Embryonic facial prominence (tissue), 1 donor: Measurements from ENCODE around the gene CD300LB.

Source experiments
- DNase-seq: peaks from one replicate; pipeline ENCODE4 v3.0.0-alpha.2; 2016; ENCODE audit errors: extremely low spot score

CD300LB gene

GRCh38 chr17:74549343-74549742, 18.1 kb upstream of the CD300LB start:
- DNase-seq = no peak

DNA sequence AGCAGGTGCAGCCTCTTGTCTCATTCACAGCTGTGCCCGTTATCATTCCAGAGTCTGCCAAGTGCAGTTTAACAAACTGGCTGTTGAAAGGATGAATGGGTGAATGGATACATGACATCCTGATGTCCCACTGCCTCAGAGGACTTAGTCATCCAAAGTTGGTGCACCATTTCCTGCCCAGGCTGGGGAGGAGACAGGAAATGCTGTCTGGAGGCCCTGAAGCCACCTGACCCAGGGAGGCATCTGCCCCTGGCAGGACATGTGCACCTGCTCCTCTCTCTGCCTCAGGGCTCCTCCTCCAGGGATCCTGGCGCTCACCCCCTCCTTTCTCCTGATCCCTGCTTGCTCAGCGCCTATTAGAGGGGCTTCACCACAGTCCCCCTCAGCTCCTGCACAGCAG, 16.5 kb upstream of the CD300LB start:
- no peak for DNase-seq

GRCh38 chr17:74547264-74547663, 16.0 kb upstream of the CD300LB start:
- DNase-seq = no peak

- DNase-seq = no peak
Observed at GRCh38 chr17:74546586-74546985, 15.3 kb upstream of the CD300LB start.

- no peak for DNase-seq
Observed at GRCh38 chr17:74545843-74546230, 14.6 kb upstream of the CD300LB start, which contains the start of gene CD300C. TSS of gene CD300C (minus strand) at chr17:74546115. CDS start at chr17:74545782, 333 bp downstream.

DNA sequence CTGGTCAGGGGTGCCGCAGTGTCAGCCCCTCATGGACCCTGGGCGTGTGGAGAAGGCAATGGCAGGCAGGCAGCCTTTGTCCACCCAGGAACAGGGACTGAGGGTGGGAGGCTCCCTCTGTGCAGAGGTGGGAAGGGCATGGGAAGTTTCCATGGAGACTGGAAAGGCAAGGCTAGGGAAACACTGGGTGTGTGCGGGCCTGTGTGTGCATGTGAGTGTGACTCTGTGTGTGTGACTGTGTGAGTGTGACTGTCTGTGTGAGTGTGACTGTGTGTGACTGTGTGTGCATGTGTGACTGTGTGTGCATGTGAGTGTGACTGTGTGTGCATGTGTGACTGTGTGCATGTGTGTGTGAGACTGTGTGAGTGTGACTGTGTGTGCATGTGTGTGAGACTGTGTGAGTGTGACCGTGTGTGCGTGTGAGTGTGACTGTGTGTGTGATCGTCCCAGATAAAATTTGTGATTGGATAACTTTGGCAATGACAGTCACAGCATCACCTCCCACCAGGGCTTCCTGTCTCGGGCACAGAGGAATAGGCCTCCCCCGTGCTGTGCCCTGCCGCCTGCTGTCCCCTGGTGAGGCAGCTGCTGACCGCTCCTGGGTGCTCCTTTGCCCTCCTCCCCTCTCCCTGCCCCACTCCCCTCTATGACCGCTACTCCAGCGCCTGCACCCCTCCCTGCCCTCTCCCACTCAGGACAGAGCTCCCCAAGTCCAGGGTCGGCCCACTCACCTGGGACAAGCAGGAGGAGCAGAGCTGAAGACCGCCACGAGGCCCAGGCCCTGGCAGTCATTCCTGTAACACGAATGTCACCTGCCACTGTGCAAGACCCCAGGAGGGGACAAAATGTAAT, 13.9 kb upstream of the CD300LB start:
- no peak for DNase-seq

DNA sequence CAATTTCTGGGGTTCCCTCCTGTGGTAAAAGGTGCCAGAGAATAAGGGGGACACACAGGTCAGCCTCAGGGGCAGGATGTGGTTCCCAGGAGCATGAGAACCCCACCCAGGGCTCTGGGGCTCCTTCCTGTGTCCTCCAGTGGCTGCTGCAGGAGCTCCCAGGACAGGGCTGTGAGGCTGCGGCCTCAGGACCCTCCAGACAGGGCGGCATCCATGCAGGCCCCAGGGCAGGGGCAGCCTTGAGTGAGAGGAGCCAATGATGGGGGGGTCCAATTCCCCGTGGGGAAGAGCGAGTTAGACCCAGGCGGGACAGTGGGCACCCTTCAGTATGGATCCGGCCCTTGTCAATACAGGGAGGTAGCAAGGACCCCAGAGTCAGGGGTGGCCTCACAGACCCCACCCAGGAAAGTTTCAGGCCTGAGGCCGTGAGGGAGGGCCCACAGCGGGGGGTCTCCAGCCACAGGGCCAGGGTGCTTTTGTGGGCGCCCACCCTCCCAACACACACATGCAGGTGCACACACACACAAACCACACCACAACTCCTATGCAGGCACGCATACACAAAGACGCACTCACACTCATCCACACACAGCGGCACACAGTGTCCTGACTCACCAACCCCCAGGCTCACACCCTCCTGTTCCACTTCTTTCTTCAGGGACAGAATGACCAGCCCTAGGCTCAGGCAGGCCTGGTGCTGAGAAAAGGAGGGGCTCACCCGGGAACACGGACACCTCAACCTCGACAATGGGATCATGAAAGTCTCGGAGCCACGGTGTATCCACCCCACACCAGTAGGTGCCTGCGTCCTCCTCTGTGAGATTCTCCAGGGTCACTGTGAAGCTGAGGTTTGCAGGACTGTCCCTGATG, 12.9 kb upstream of the CD300LB start:
- no peak for DNase-seq

DNA sequence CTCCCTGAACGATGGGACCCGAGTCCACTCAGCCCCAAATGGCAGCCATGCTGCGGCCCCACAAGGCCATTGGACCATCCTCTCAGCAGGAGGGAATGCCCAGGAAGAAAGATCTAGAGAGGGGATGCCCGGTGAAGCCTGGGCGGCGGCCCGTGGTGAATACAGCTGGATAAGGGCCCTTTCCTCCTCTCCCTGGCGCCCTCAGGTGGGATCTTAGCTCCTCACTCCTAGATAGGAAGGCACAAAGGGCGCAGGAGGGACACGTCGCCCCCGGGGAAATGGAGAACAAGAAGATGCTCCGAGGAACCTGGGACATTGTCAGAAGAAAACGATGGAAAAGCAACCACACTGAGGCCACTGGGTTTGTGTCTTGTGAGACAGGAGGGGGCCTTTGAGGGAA, 12.1 kb upstream of the CD300LB start:
- no peak for DNase-seq

- DNase-seq = no peak
Observed at GRCh38 chr17:74542727-74543383, 11.6 kb upstream of the CD300LB start.

- no peak for DNase-seq
Observed at GRCh38 chr17:74542166-74542565, 10.9 kb upstream of the CD300LB start.

GRCh38 chr17:74541176-74542111, 10.2 kb upstream of the CD300LB start:
- no peak for DNase-seq

- no peak for DNase-seq
Observed at GRCh38 chr17:74539281-74539820, 8.1 kb upstream of the CD300LB start.

DNA sequence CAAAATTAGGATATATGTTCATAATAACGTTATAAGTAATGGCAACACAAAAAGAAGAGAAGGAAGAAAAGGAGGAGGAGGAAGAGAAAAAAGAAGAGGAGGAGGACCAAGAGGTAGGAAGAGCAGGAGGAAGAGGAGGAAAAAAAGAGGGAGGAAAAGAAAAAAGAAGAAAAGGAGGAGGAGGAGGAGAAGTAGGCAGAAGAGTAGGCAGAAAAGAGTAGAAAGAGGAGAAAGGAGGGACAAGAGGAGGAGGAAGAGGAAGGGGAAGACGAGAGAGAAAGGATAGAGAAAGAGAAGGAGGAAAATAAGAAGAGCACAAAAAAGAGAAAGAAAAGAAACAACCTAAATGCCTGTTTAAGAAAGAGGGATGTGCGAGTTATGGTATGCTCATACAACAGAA, 5.6 kb upstream of the CD300LB start:
- DNase-seq = no peak

- no peak for DNase-seq
Observed at GRCh38 chr17:74532115-74532514, 840 bp upstream of the CD300LB start.

- DNase-seq = no peak
Observed at GRCh38 chr17:74530831-74531150, 484 bp downstream of the CD300LB start.

- DNase-seq = no peak
Observed at GRCh38 chr17:74529243-74529642, 2.0 kb downstream of the CD300LB start.

DNA sequence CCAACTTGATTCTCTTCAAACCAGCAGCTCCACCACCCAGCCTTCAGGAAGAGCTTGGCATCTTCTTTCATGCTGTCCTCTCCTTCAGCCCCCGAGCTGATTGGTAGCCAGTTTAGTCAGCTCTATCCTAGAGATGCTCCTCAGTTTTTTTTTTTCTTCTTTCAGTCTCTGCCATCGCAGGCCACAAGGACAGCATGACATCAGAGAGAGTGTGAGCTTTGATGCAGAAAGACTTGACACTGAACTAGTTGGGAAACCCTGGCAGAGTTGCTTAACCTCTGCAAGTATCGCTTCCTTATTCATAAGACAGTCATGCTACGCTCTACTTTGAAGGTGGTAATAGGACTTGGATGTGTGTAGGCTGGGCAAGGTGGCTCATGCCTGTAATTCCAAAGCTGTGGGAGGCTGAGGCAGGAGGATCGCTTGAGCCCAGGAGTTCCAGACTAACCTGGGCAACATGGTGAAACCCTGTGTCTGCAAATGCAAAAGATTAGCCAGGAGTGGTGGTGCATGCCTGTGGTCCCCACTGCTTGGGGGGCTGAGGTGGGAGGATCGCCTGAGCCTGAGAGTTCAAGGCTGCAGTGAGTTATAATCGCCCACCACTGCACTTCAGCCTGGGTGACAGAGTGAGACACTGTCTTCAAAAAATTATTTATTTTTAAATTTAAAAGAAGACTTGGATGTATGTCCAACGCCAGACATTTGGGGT, 2.6 kb downstream of the CD300LB start:
- DNase-seq = no peak

DNA sequence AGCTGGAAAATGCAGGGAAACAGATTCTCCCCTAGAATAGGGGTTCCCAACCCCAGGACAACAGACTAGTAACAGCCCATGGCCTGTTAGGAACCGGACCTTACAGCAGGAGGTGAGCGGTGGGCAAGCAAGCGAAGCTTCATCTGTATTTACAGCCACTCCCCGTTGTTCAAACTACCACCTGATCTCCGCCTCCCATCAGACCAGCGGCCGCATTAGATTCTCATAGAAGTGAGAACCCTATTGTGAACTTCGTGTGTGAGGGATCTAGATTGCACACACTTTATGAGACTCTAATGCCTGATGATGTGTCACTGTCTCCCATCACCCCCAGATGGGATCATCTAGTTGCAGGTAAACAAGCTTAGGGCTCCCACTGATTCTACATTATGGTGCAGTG, 3.5 kb downstream of the CD300LB start:
- no peak for DNase-seq

DNA sequence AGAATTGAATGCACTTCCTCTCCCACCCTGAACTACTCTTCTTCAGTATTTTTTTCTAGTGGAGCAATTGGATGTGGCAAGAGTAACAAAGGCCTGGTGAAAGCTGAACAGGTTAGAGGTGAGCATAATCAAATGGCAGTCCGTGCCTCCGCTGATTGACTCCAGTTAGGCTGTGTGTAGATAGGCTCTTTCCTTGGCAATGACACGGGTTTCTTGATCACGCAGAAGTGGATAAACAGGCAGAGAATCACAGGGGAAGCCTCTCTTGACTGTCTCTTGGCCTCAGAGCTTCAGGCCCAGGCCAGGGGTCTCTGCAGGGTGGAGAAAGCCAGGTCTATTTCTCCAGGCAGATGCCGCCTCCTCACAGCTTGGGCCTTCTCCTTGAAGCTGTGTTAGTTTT, 4.2 kb downstream of the CD300LB start:
- no peak for DNase-seq

DNA sequence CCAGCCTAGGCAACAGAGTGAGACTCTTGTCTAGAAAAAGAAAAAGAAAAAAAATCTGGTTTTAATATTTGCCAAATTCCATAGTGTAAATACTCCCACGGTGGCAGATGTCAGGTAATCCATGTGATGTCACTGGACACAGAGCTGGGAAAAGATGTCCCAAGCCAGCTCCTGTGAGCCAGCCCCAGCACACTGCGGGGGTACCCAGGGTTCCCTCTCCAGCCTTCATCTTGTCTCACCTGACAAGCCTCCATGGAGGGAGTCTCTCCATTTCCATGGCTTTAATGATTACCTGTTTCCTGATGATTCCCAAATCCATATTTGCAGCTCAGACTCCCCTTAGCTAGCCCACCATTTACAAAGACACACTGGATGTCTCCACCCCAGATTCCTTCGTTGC, 4.6 kb downstream of the CD300LB start:
- no peak for DNase-seq
